SK-N-SH treated with all-trans-retinoic acid at 6 μM for 48 hours (cell line): Measurements from ENCODE around the gene UROS.

Experiments used
- TCF4 ChIP-seq: fragments of 250-450 bp; sonication (Bioruptor Pico); IDR thresholded peaks from 2 replicates; pipeline ENCODE4 v1.8.0; 2021; ENCODE audit warnings: mild to moderate bottlenecking, moderate library complexity, borderline replicate concordance
- TOX ChIP-seq: fragments of 250-450 bp; sonication (Bioruptor Pico); IDR thresholded peaks from 2 replicates; pipeline ENCODE4 v1.8.0; 2021; ENCODE audit warnings: mild to moderate bottlenecking, moderate library complexity, borderline replicate concordance
- TF ChIP-seq, protein P1 (sequence below): fragments of 250-450 bp; sonication (Bioruptor Pico); IDR thresholded peaks from 2 replicates; pipeline ENCODE4 v1.8.0; 2020; ENCODE audit warnings: mild to moderate bottlenecking, moderate library complexity, borderline replicate concordance

DNA sequence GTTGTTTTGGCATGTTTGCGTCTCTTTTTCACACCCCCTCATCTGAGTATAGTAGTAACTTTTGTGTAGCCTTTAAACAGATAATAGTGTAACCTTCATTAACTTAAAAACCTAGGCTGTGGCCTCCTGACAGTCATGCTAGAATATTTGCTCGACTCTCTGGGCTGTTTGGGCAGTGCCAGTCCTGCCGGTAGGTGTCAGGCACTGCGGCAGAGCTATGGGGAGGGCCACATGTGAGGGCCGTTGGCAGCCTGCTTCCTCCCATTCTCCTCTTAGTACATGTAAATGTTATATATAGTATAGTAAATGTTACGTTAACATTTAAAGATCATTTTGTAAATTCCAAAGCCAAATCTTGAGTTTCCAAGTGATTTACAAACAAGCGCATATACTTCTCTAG is 26.4 kb upstream of the UROS start:
- TF ChIP-seq TCF4 (CRISPR knock-in tag) (no peak), TOX (CRISPR knock-in tag) (no peak)
- TF ChIP-seq, protein P1, sequence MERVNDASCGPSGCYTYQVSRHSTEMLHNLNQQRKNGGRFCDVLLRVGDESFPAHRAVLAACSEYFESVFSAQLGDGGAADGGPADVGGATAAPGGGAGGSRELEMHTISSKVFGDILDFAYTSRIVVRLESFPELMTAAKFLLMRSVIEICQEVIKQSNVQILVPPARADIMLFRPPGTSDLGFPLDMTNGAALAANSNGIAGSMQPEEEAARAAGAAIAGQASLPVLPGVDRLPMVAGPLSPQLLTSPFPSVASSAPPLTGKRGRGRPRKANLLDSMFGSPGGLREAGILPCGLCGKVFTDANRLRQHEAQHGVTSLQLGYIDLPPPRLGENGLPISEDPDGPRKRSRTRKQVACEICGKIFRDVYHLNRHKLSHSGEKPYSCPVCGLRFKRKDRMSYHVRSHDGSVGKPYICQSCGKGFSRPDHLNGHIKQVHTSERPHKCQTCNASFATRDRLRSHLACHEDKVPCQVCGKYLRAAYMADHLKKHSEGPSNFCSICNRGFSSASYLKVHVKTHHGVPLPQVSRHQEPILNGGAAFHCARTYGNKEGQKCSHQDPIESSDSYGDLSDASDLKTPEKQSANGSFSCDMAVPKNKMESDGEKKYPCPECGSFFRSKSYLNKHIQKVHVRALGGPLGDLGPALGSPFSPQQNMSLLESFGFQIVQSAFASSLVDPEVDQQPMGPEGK (CRISPR knock-in tag), result no peak
